Activated T-cell treated with anti-CD3 and anti-CD28 coated beads for 1 hour (primary cell): ENCODE data around the gene ADAD1.

Experiments used
- DNase-seq: peaks from one replicate; pipeline ENCODE4 v3.0.0-alpha.2; 2020; ENCODE audit warnings: low read depth

ADAD1 gene

GRCh38 chr4:122456231-122457116 lies 77.7 kb downstream of the ADAD1 start, which contains the start of gene IL2:
TSS of gene IL2 (minus strand) at chr4:122456725. CDS start at chr4:122456440, 285 bp downstream.
- no peak for DNase-seq

DNA sequence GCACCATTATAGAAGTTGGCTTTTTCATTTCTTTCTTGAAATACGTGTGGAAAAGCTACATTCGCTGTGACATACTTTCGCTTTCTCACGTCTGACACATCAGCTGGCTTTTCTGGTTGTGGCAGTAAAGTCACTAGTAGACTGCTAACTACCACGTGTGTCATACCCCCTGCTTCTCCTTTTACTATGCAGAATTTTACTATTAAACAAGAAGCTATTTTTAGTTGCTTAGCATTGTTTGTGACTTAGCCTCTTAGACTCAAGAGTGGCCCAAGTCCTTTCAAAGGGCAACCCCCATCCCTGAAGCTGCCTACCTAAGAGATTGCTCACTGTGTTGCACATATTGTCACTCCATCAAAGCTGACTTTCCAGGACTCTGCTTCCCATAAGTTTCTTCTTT lies 79.8 kb downstream of the ADAD1 start:
- no peak for DNase-seq

GRCh38 chr4:122469457-122469856 lies 90.6 kb downstream of the ADAD1 start:
- no peak for DNase-seq

DNA sequence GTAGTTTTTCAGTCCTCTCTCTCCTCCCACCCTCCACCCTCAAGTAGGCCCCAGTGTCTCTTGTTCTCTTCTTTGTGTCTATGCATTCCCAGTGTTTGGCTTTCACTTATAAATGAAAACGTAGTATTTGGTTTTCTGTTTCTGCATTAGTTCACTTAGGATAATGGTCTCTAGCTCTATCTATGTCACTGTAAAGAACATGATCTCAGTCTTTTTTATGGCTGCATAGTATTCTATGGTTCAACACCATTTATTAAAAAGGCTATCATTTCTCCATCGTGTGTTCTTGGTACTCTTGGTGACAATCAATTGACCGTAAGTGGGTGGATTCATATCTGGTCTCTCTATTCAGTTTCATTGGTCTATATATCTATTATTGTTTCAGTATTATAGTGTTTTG lies 96.4 kb downstream of the ADAD1 start:
- no peak for DNase-seq

DNA sequence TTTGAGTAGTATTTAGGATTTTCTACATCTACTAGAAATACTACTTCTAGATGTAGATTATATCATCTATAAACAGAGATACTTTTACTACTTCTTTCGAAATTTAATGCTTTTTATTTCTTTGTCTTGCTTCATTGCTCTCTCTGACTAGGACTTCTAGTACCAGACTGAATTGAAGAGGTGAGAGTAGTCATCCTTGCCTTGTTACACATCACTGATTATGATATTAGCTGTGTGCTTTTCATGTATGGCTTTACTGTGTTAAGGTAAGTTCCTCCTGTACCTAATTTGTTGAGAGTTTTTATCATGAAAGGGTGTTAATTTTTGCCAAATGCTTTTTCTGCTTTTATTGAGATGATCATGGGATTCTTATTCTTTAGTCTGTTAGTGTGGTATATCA lies 97.3 kb downstream of the ADAD1 start:
- no peak for DNase-seq

DNA sequence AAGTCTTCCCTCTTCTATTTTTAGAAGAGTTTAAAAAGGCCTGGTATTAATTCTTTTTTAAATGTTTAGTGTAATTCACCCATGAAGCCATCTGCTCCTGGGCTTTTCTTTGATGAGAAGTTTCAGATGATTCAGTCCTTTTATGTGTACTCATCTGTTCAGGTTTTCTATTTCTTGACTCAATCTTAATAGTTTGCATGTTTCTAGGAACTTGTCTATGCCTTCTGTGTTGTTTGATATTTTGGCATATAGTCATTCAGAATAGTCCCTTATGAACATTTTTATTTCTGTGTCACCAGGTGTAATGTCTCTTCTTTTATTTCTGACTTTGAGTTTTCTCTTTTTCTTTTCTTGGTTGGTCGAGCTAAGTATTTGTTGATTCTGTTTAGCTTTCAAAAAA lies 97.9 kb downstream of the ADAD1 start:
- no peak for DNase-seq
